Memory B cell (primary cell): ENCODE results near the gene SULF2.

Source experiments
- ATAC-seq: fragments of 150-1000 bp; cut with Tn5 transposase; 2 replicates; pipeline ENCODE4 v1.10.0; 2021; ENCODE audit warnings: low read depth, mild to moderate bottlenecking, moderate library complexity
- DNase-seq, 2 donors: peaks; one replicate each; pipeline ENCODE4 v3.0.0; 2022; ENCODE audit warnings: low spot score in 2 of 2
- H3K27ac Mint-ChIP-seq: one replicate; pipeline ENCODE4 v1.8.0; 2022; ENCODE audit warnings: mild to moderate bottlenecking, moderate library complexity, mixed read lengths
- H3K27me3 Mint-ChIP-seq: one replicate; pipeline ENCODE4 v1.8.0; 2022; ENCODE audit warnings: mixed read lengths
- H3K36me3 Mint-ChIP-seq: one replicate; pipeline ENCODE4 v1.8.0; 2022; ENCODE audit warnings: mild to moderate bottlenecking, mixed read lengths
- H3K4me1 Mint-ChIP-seq: one replicate; pipeline ENCODE4 v1.8.0; 2022; ENCODE audit warnings: mixed read lengths
- H3K4me3 Mint-ChIP-seq: one replicate; pipeline ENCODE4 v1.8.0; 2022; ENCODE audit warnings: mild to moderate bottlenecking, moderate library complexity, mixed read lengths
- H3K9me3 Mint-ChIP-seq: one replicate; pipeline ENCODE4 v1.8.0; 2022; ENCODE audit warnings: mixed read lengths

SULF2 gene

GRCh38 chr20:47754388-47754715 lies 30.9 kb downstream of the SULF2 start:
- Mint-ChIP-seq H3K4me1 (peaks cover 5% of the 10 kb centered on the region), H3K27ac (no peak overlapping the region), H3K9me3 (peaks cover 2% of the 10 kb centered on the region), H3K36me3 (peaks cover 4% of the 10 kb centered on the region), H3K4me3 (no peak overlapping the region), H3K27me3 (peaks cover 10% of the 10 kb centered on the region)
- DNase-seq (no peak), ATAC-seq (no peak)

GRCh38 chr20:47753576-47754387 lies 31.5 kb downstream of the SULF2 start:
- no peak for ATAC-seq

GRCh38 chr20:47751449-47751848 lies 33.8 kb downstream of the SULF2 start:
- ATAC-seq (no peak), DNase-seq (no peak)
- Mint-ChIP-seq H3K4me1 (peaks cover 18% of the 10 kb centered on the region), H3K27me3 (peaks cover 10% of the 10 kb centered on the region), H3K36me3 (peaks cover 4% of the 10 kb centered on the region), H3K9me3 (peaks cover 2% of the 10 kb centered on the region), H3K4me3 (no peak overlapping the region), H3K27ac (no peak overlapping the region)

More at GRCh38 chr20:47753576-47754387, 31.5 kb downstream of the SULF2 start:
- peaks cover 4% of the 10 kb centered on the region for H3K36me3 Mint-ChIP-seq
- no peak overlapping the region for H3K27ac Mint-ChIP-seq
- H3K4me1 Mint-ChIP-seq: peaks cover 5% of the 10 kb centered on the region
- no peak for DNase-seq
- H3K27me3 Mint-ChIP-seq: peaks cover 7% of the 10 kb centered on the region
- H3K9me3 Mint-ChIP-seq: peaks cover 2% of the 10 kb centered on the region
- H3K4me3 Mint-ChIP-seq: no peak overlapping the region

- peaks cover 2% of the 10 kb centered on the region for H3K9me3 Mint-ChIP-seq
- H3K4me3 Mint-ChIP-seq: no peak overlapping the region
- DNase-seq (no peak), ATAC-seq (no peak)
- H3K27ac Mint-ChIP-seq: no peak overlapping the region
- peaks cover 18% of the 10 kb centered on the region for H3K4me1 Mint-ChIP-seq
- H3K27me3 Mint-ChIP-seq: peaks cover 10% of the 10 kb centered on the region
- peaks cover 4% of the 10 kb centered on the region for H3K36me3 Mint-ChIP-seq
Measured at GRCh38 chr20:47749339-47749738, 35.9 kb downstream of the SULF2 start.

- ATAC-seq (peak; percentile 74), DNase-seq (no peak)
- Mint-ChIP-seq H3K4me3 (no peak overlapping the region), H3K27me3 (peaks cover 11% of the 10 kb centered on the region), H3K36me3 (peaks cover 4% of the 10 kb centered on the region), H3K4me1 (peaks cover 18% of the 10 kb centered on the region), H3K9me3 (peaks cover 2% of the 10 kb centered on the region), H3K27ac (no peak overlapping the region)
Measured at GRCh38 chr20:47748823-47749222, 36.5 kb downstream of the SULF2 start.

- Mint-ChIP-seq H3K4me1 (peaks cover 18% of the 10 kb centered on the region), H3K36me3 (peaks cover 6% of the 10 kb centered on the region), H3K27me3 (peaks cover 14% of the 10 kb centered on the region), H3K27ac (no peak overlapping the region), H3K4me3 (no peak overlapping the region), H3K9me3 (peaks cover 2% of the 10 kb centered on the region)
- DNase-seq (no peak), ATAC-seq (no peak)
Measured at GRCh38 chr20:47748069-47748468, 37.2 kb downstream of the SULF2 start.

- peaks cover 14% of the 10 kb centered on the region for H3K27me3 Mint-ChIP-seq
- ATAC-seq (no peak), DNase-seq (no peak)
- H3K4me1 Mint-ChIP-seq: peaks cover 18% of the 10 kb centered on the region
- no peak overlapping the region for H3K4me3 Mint-ChIP-seq
- peaks cover 2% of the 10 kb centered on the region for H3K9me3 Mint-ChIP-seq
- H3K36me3 Mint-ChIP-seq: peaks cover 6% of the 10 kb centered on the region
- no peak overlapping the region for H3K27ac Mint-ChIP-seq
Measured at GRCh38 chr20:47747669-47748031, 37.6 kb downstream of the SULF2 start.

- DNase-seq (no peak), ATAC-seq (no peak)
- Mint-ChIP-seq H3K27ac (peak overlapping the region; percentile 19), H3K36me3 (peaks cover 2% of the 10 kb centered on the region), H3K27me3 (peaks cover 13% of the 10 kb centered on the region), H3K4me1 (peaks cover 18% of the 10 kb centered on the region), H3K9me3 (no peaks in the 10 kb centered on the region), H3K4me3 (no peak overlapping the region)
Measured at GRCh38 chr20:47744803-47745202, 40.5 kb downstream of the SULF2 start.

GRCh38 chr20:47743671-47744070 lies 41.6 kb downstream of the SULF2 start:
- DNase-seq (no peak), ATAC-seq (no peak)
- H3K36me3 Mint-ChIP-seq: peaks cover 3% of the 10 kb centered on the region
- H3K27ac Mint-ChIP-seq: no peak overlapping the region
- no peak overlapping the region for H3K4me3 Mint-ChIP-seq
- peaks cover 14% of the 10 kb centered on the region for H3K27me3 Mint-ChIP-seq
- H3K4me1 Mint-ChIP-seq: peaks cover 11% of the 10 kb centered on the region
- H3K9me3 Mint-ChIP-seq: peaks cover under 1% of the 10 kb centered on the region

- Mint-ChIP-seq H3K4me3 (no peak overlapping the region), H3K36me3 (peaks cover 5% of the 10 kb centered on the region), H3K9me3 (peaks cover 3% of the 10 kb centered on the region), H3K4me1 (no peaks in the 10 kb centered on the region), H3K27me3 (peaks cover 9% of the 10 kb centered on the region), H3K27ac (no peak overlapping the region)
- DNase-seq (no peak), ATAC-seq (no peak)
Measured at GRCh38 chr20:47741669-47742608, 43.3 kb downstream of the SULF2 start.

GRCh38 chr20:47740862-47741184 lies 44.5 kb downstream of the SULF2 start:
- Mint-ChIP-seq H3K27ac (no peak overlapping the region), H3K4me1 (peaks cover 3% of the 10 kb centered on the region), H3K9me3 (peaks cover 3% of the 10 kb centered on the region), H3K36me3 (peaks cover 5% of the 10 kb centered on the region), H3K27me3 (peaks cover 9% of the 10 kb centered on the region), H3K4me3 (no peak overlapping the region)
- ATAC-seq: no peak
- DNase-seq: no peak

- Mint-ChIP-seq H3K27ac (no peak overlapping the region), H3K4me1 (peaks cover 3% of the 10 kb centered on the region), H3K36me3 (peaks cover 5% of the 10 kb centered on the region), H3K9me3 (peaks cover 3% of the 10 kb centered on the region), H3K27me3 (peaks cover 9% of the 10 kb centered on the region), H3K4me3 (no peak overlapping the region)
- DNase-seq: no peak
- no peak for ATAC-seq
Measured at GRCh38 chr20:47740121-47740861, 45.0 kb downstream of the SULF2 start.

- H3K27me3 Mint-ChIP-seq: peaks cover 5% of the 10 kb centered on the region
- H3K4me3 Mint-ChIP-seq: no peak overlapping the region
- peaks cover 3% of the 10 kb centered on the region for H3K9me3 Mint-ChIP-seq
- DNase-seq: no peak
- peaks cover 3% of the 10 kb centered on the region for H3K36me3 Mint-ChIP-seq
- ATAC-seq: no peak
- peak overlapping the region; percentile 24 for H3K27ac Mint-ChIP-seq
- peaks cover 3% of the 10 kb centered on the region for H3K4me1 Mint-ChIP-seq
Measured at GRCh38 chr20:47737923-47738322, 47.4 kb downstream of the SULF2 start.
